ENCODE data around the gene UBTF.

- TF ChIP-seq CTCF (IDR thresholded peaks at IDR 0.05 in 4 of 5, conservative IDR thresholded peaks at IDR 0.05 in 1 of 5) (no peak), POLR2A (IDR thresholded peaks at IDR 0.05) (no peak)
Measured at GRCh38 chr17:44202756-44203155, 16.7 kb downstream of the UBTF start.

Measured in gastrocnemius medialis (tissue), 4 donors.